Gastrocnemius medialis (tissue), 4 donors: ENCODE measurements around the gene PTTG1IP. TPM values are rescaled to one million over a fixed set of nuclear protein-coding genes. Genes with fewer than 3 reads are reported as not detected.

ENCODE experiments used
- ATAC-seq, 2 donors: fragments of 150-250 bp; one replicate each; pipeline ENCODE4 v1.9.1; 2016
- DNase-seq, 2 donors: peaks; one replicate each; pipeline ENCODE4 v3.0.0-alpha.2; 2019
- H3K27ac ChIP-seq, 4 donors: fragments of 200-600 bp; sonication (generic); 1 replicate in 1 of 4; 2 replicates in 3 of 4; pipeline ENCODE4 v1.5.1; 2016 to 2018; ENCODE audit warnings: mild to moderate bottlenecking in 2 of 4, moderate library complexity in 1 of 4
- H3K27me3 ChIP-seq, 3 donors: fragments of 200-600 bp; sonication (generic) in 2 of 3; 1 replicate in 1 of 3; 2 replicates in 2 of 3; pipeline versions ENCODE4 v1.5.1 to v1.6.0; 2016 to 2019; ENCODE audit warnings: mild to moderate bottlenecking in 1 of 3, moderate library complexity in 1 of 3
- H3K36me3 ChIP-seq, 2 donors: fragments of 200-600 bp; sonication (generic) in 1 of 2; one replicate each; pipeline ENCODE4 v1.5.1; 2017 to 2018
- H3K4me1 ChIP-seq, 2 donors: fragments of 200-600 bp; sonication (generic) in 1 of 2; one replicate each; pipeline ENCODE4 v1.5.1; 2016 to 2017; ENCODE audit warnings: mild to moderate bottlenecking in 2 of 2
- H3K4me3 ChIP-seq, 4 donors: fragments of 200-600 bp; sonication (generic) in 3 of 4; 1 replicate in 1 of 4; 2 replicates in 3 of 4; pipeline ENCODE4 v1.5.1; 2016 to 2019; ENCODE audit warnings: mild to moderate bottlenecking in 2 of 4
- H3K9me3 ChIP-seq, 3 donors: fragments of 200-600 bp; sonication (generic) in 2 of 3; 1 replicate in 1 of 3; 2 replicates in 2 of 3; pipeline ENCODE4 v1.5.1; 2016 to 2019
- CTCF ChIP-seq, 5 experiments: fragments of 450-650 bp in 3 of 5; fragments of 200-600 bp in 2 of 5; sonication (generic) in 2 of 5; IDR thresholded peaks in 4 of 5; conservative IDR thresholded peaks in 1 of 5; 1 replicate in 4 of 5; 2 replicates in 1 of 5; pipeline ENCODE4 v1.5.1; 2016 to 2019; ENCODE audit warnings: antibody characterized with exemption in 5 of 5, mild to moderate bottlenecking in 3 of 5, moderate library complexity in 3 of 5
- POLR2A ChIP-seq, 2 donors: fragments of 450-650 bp; IDR thresholded peaks; one replicate each; pipeline ENCODE4 v1.6.1; 2017; ENCODE audit warnings: antibody characterized with exemption in 2 of 2, mild to moderate bottlenecking in 2 of 2, moderate library complexity in 2 of 2
- in situ Hi-C, 4 donors: fragments of 200-750 bp; cut with MboI; loops; one replicate each; pipeline versions ENCODE4 v1.15.0 to v1.8.0; 2017; ENCODE audit warnings: low sequenced_read_pairs in 4 of 4
- intact Hi-C: fragments of 100-400 bp; cut with DNase I; formaldehyde crosslinking; loops from one replicate; pipeline ENCODE4 v1.15.1; 2023; ENCODE audit warnings: low total_unique reads
- total RNA-seq, 4 donors: library from RNA; depleted of rRNA; stranded (reverse); fragments of >200 nt; gene quantifications; one replicate each; pipeline versions ENCODE4 v1.1.0 to v1.2.3, GENCODE V29; 2016

Gene PTTG1IP
- total RNA-seq, 4 donors from 2014 or later: 116 to 217 (median 127) TPM

DNA sequence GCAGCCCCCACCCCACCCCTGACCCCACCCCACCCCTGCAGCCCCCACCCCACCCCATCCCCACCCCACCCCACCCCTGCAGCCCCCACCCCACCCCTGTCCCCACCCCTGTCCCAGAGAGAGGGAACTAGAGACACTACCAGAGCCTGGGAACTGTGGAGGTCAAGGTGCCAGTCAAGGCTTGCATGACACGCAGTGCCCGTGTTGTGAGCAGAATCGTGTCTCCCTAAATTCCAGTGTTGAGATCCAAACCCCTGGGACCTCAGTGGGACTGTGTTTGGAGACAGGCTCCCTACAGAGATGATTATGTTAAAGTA is 37.2 kb downstream of the PTTG1IP start:
- no peaks in the 10 kb centered on the region for H3K27me3 ChIP-seq
- in situ Hi-C loops (no loop called here), intact Hi-C loops (no loop called here)
- DNase-seq (no peak), ATAC-seq (no peak)
- H3K9me3 ChIP-seq: no peaks in the 10 kb centered on the region
- no peaks in the 10 kb centered on the region for H3K36me3 ChIP-seq
- peaks cover 0 to 6% of the 10 kb centered on the region in 2 donors for H3K4me1 ChIP-seq
- no peak for TF ChIP-seq POLR2A (IDR thresholded peaks at IDR 0.05)
- no peak for TF ChIP-seq CTCF (IDR thresholded peaks at IDR 0.05 in 4 of 5, conservative IDR thresholded peaks at IDR 0.05 in 1 of 5)
- H3K27ac ChIP-seq: no peak overlapping the region
- no peak overlapping the region for H3K4me3 ChIP-seq

DNA sequence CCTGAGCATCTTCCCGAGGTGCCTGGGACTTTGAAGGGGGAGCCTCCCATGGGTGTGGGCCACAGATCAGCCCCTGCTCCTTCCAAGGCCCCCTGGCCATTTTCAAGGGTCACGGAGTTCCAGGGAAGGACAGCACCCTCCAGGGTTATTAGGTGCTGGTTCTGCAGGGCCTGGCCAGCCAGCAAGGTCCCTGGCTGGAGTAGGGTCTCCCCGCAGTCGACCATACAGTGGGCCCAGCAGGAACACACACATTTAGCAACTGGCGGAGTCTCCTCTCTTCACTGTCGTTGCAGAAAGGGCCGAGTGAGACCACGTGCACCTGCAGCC is 37.9 kb downstream of the PTTG1IP start:
- peaks cover 0 to 6% of the 10 kb centered on the region in 2 donors for H3K4me1 ChIP-seq
- no peaks in the 10 kb centered on the region for H3K27me3 ChIP-seq
- no peaks in the 10 kb centered on the region for H3K9me3 ChIP-seq
- H3K36me3 ChIP-seq: no peaks in the 10 kb centered on the region
- ATAC-seq (no peak), DNase-seq (no peak)
- in situ Hi-C loops (no loop called here), intact Hi-C loops (no loop called here)
- H3K27ac ChIP-seq: no peak overlapping the region
- TF ChIP-seq POLR2A (IDR thresholded peaks at IDR 0.05) (no peak), CTCF (IDR thresholded peaks at IDR 0.05 in 4 of 5, conservative IDR thresholded peaks at IDR 0.05 in 1 of 5) (no peak)
- no peak overlapping the region for H3K4me3 ChIP-seq

DNA sequence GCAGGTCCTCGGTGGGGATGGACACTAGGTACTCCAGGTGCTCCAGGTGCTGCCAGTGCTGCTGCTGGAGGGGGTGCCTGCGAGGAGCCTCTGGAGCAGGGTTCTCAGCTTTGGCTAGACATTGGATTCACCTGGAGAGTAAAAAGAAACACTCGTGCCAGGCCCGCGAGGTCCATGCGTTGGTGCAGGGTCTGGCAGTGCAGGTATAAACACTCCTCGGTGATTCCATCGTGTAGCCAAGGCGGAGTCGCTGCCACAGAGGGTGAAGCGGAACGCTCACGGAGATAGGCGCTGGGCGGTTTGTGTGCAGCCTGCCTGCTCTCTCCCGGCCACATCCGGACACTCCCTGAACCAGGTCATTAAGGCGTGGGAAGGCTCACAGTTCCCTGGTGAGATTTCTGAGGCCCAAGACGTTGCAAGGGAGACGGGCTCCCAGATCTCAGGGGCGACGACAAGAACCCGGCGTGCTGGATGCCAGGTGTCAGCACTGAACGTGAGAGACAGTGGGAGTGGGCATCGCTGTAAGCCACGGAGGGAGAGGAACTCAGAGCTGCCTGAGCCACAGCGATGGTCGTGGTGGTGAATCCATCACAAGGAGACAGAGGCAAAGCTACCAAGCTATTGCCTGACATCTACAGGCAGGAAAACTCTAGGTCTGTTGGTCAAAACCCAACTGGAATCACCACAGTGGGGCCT is 38.4 kb downstream of the PTTG1IP start:
- ATAC-seq: no peak
- no peaks in the 10 kb centered on the region for H3K36me3 ChIP-seq
- DNase-seq: no peak
- no peak overlapping the region for H3K27ac ChIP-seq
- no peak for TF ChIP-seq POLR2A (IDR thresholded peaks at IDR 0.05)
- no peak for TF ChIP-seq CTCF (IDR thresholded peaks at IDR 0.05 in 4 of 5, conservative IDR thresholded peaks at IDR 0.05 in 1 of 5)
- H3K4me1 ChIP-seq: peaks cover 0 to 6% of the 10 kb centered on the region in 2 donors
- in situ Hi-C loops: no loop called here
- no peaks in the 10 kb centered on the region for H3K9me3 ChIP-seq
- no peak overlapping the region for H3K4me3 ChIP-seq
- H3K27me3 ChIP-seq: no peaks in the 10 kb centered on the region
- intact Hi-C loops: no loop called here

- DNase-seq (no peak), ATAC-seq (no peak)
- in situ Hi-C loops: no loop called here
- Histone ChIP-seq H3K9me3 (no peaks in the 10 kb centered on the region), H3K36me3 (no peaks in the 10 kb centered on the region), H3K27me3 (no peaks in the 10 kb centered on the region), H3K27ac (no peak overlapping the region), H3K4me3 (no peak overlapping the region), H3K4me1 (peaks cover 0 to 6% of the 10 kb centered on the region in 2 donors)
- intact Hi-C loops: no loop called here
- TF ChIP-seq POLR2A (IDR thresholded peaks at IDR 0.05) (no peak), CTCF (IDR thresholded peaks at IDR 0.05 in 4 of 5, conservative IDR thresholded peaks at IDR 0.05 in 1 of 5) (no peak)
These were observed 39.1 kb downstream of the PTTG1IP start for GRCh38 chr21:44834231-44834950.
